ENCODE data around the gene EZH2.

Gene EZH2

DNA sequence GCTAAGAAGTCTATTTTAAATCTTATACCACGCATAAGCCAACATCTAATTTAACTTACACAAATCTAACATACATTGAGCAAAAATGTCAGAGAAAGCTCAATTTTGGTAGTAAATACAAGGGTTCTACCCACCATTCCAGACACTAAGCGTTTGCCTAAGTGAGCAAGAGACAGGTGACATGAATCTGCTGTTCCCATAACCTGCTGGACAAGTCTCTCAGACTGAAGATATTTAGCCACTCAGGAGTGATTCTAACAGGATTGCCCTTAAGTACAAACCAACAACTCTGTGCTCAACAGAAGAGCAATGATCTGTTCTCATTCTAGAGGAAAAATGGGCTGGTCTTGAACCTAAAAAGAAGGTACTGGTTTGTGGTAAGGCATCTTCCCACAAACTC is 18.8 kb downstream of the EZH2 start:
- H3K36me3 ChIP-seq (ENCODE audit: control insufficient read depth in 2 of 2, insufficient read depth in 2 of 2, low read length in 2 of 2) = no peaks in the 10 kb centered on the region
- H3K9ac ChIP-seq (ENCODE audit: low read depth in 1 of 2, low read length in 2 of 2) = no peak overlapping the region
- no peaks in the 10 kb centered on the region for H3K27me3 ChIP-seq (ENCODE audit: control insufficient read depth in 2 of 2, insufficient read depth in 2 of 2, low read length in 2 of 2)
- no peaks in the 10 kb centered on the region for H3K9me3 ChIP-seq (ENCODE audit: control insufficient read depth in 2 of 2, low read length in 2 of 2)
- no peak overlapping the region for H3K27ac ChIP-seq (ENCODE audit: low read depth in 2 of 2, low read length in 2 of 2)
- no peaks in the 10 kb centered on the region for H3K4me1 ChIP-seq (ENCODE audit: control insufficient read depth in 2 of 2, insufficient read depth in 2 of 2, low read length in 2 of 2)
- H3K4me3 ChIP-seq (ENCODE audit: low read length in 2 of 2) = no peak overlapping the region

DNA sequence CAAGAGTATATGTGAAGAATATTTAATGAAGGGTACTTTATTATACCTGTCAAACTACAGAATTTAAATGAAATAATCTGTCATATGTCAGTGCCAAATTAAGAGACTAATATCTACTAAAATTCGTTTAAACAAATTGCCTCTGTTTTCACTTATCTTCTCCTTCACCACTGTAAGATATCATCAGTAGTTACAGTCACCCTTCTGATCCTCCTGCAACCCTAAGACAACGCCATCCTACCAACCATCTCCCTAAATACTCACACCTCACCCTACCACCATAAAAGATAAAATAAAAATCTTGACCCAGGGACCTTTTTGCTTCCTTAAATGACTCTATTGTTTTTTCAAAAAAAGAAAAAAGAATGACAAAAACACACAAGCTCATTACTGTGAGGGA is 20.8 kb downstream of the EZH2 start:
- Histone ChIP-seq H3K4me3 (ENCODE audit: low read length in 2 of 2) (no peak overlapping the region), H3K4me1 (ENCODE audit: control insufficient read depth in 2 of 2, insufficient read depth in 2 of 2, low read length in 2 of 2) (no peaks in the 10 kb centered on the region), H3K27me3 (ENCODE audit: control insufficient read depth in 2 of 2, insufficient read depth in 2 of 2, low read length in 2 of 2) (no peaks in the 10 kb centered on the region), H3K36me3 (ENCODE audit: control insufficient read depth in 2 of 2, insufficient read depth in 2 of 2, low read length in 2 of 2) (no peaks in the 10 kb centered on the region), H3K27ac (ENCODE audit: low read depth in 2 of 2, low read length in 2 of 2) (no peak overlapping the region), H3K9ac (ENCODE audit: low read depth in 1 of 2, low read length in 2 of 2) (no peak overlapping the region), H3K9me3 (ENCODE audit: control insufficient read depth in 2 of 2, low read length in 2 of 2) (no peaks in the 10 kb centered on the region)

DNA sequence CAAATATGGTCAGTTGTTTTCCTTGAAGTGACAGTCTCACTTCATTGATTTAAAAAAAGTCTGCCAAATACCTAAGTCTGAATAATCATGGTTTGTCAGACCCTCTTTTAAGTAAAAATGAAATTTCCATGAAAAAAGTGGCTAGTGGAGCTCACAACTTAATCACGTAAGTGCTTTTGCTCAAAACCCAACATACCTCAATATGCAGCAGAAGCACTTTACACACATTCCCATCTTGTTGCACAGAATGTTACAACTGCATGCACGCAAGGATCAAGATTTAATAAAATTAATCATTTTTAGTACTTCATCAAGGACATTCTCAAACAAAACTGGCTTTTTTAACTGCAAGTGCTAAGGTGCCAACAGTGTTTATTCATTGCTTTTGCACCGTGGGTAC is 21.6 kb downstream of the EZH2 start:
- Histone ChIP-seq H3K4me1 (ENCODE audit: control insufficient read depth in 2 of 2, insufficient read depth in 2 of 2, low read length in 2 of 2) (no peaks in the 10 kb centered on the region), H3K27me3 (ENCODE audit: control insufficient read depth in 2 of 2, insufficient read depth in 2 of 2, low read length in 2 of 2) (no peaks in the 10 kb centered on the region), H3K27ac (ENCODE audit: low read depth in 2 of 2, low read length in 2 of 2) (no peak overlapping the region), H3K9me3 (ENCODE audit: control insufficient read depth in 2 of 2, low read length in 2 of 2) (no peaks in the 10 kb centered on the region), H3K4me3 (ENCODE audit: low read length in 2 of 2) (no peak overlapping the region), H3K9ac (ENCODE audit: low read depth in 1 of 2, low read length in 2 of 2) (no peak overlapping the region), H3K36me3 (ENCODE audit: control insufficient read depth in 2 of 2, insufficient read depth in 2 of 2, low read length in 2 of 2) (no peaks in the 10 kb centered on the region)

DNA sequence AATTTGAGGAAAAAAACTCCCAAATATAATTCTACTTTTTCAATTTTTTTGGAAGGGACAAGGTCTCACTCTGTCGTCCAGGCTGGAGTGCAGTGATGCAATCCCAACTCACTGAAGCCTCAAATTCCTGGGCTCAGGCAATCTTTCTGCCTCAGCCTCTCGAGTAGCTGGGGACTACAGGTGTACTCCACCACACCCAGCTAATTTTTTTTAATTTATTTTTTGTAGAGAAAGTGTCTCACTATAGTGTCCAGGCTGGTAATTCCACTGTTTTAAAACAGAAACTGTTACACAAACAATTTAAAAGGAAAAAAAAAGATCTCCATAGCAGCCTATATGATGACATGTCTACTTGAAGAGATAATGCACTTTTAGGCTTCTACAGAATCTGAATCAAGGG is 25.6 kb downstream of the EZH2 start:
- Histone ChIP-seq H3K9me3 (ENCODE audit: control insufficient read depth in 2 of 2, low read length in 2 of 2) (no peaks in the 10 kb centered on the region), H3K27me3 (ENCODE audit: control insufficient read depth in 2 of 2, insufficient read depth in 2 of 2, low read length in 2 of 2) (no peaks in the 10 kb centered on the region), H3K27ac (ENCODE audit: low read depth in 2 of 2, low read length in 2 of 2) (no peak overlapping the region), H3K9ac (ENCODE audit: low read depth in 1 of 2, low read length in 2 of 2) (no peak overlapping the region), H3K4me1 (ENCODE audit: control insufficient read depth in 2 of 2, insufficient read depth in 2 of 2, low read length in 2 of 2) (no peaks in the 10 kb centered on the region), H3K4me3 (ENCODE audit: low read length in 2 of 2) (no peak overlapping the region), H3K36me3 (ENCODE audit: control insufficient read depth in 2 of 2, insufficient read depth in 2 of 2, low read length in 2 of 2) (no peaks in the 10 kb centered on the region)

DNA sequence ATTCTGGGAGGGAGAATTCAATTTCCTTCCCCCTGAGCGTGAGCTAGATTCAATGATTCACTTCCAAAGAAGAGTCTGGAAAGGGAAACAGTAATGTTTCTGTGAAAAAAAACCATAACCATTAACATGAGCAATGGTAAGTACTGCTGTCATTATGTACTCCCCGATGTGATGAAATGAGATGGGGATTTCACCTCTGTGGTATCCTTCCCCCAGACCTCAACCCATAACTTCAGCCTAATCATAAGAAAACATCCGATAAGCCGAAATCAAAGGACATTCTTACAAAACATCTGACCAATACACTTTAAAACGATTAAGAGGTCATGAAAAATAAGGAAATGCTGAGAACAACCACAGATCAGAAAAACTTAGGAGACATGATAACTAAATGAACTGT is 27.2 kb downstream of the EZH2 start:
- no peak overlapping the region for H3K4me3 ChIP-seq (ENCODE audit: low read length in 2 of 2)
- H3K27ac ChIP-seq (ENCODE audit: low read depth in 2 of 2, low read length in 2 of 2) = no peak overlapping the region
- H3K9me3 ChIP-seq (ENCODE audit: control insufficient read depth in 2 of 2, low read length in 2 of 2) = no peaks in the 10 kb centered on the region
- H3K9ac ChIP-seq (ENCODE audit: low read depth in 1 of 2, low read length in 2 of 2) = no peak overlapping the region
- no peaks in the 10 kb centered on the region for H3K27me3 ChIP-seq (ENCODE audit: control insufficient read depth in 2 of 2, insufficient read depth in 2 of 2, low read length in 2 of 2)
- no peaks in the 10 kb centered on the region for H3K4me1 ChIP-seq (ENCODE audit: control insufficient read depth in 2 of 2, insufficient read depth in 2 of 2, low read length in 2 of 2)
- H3K36me3 ChIP-seq (ENCODE audit: control insufficient read depth in 2 of 2, insufficient read depth in 2 of 2, low read length in 2 of 2) = no peaks in the 10 kb centered on the region

DNA sequence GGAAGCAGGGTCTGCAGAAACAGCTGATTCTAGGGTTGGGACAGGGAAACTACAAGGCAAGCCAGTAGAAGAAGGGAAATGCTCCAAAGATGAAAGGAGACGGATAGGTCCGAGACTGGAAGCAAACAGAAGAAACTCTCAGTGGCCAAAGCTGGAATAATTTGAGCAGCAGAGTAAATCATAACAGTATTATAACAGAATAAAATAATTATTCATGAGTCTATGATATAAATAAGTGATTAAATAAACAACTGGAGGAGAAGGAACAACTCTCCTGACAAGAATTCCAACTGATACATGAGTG is 27.6 kb downstream of the EZH2 start:
- no peak overlapping the region for H3K4me3 ChIP-seq (ENCODE audit: low read length in 2 of 2)
- H3K9me3 ChIP-seq (ENCODE audit: control insufficient read depth in 2 of 2, low read length in 2 of 2) = no peaks in the 10 kb centered on the region
- no peaks in the 10 kb centered on the region for H3K36me3 ChIP-seq (ENCODE audit: control insufficient read depth in 2 of 2, insufficient read depth in 2 of 2, low read length in 2 of 2)
- no peaks in the 10 kb centered on the region for H3K4me1 ChIP-seq (ENCODE audit: control insufficient read depth in 2 of 2, insufficient read depth in 2 of 2, low read length in 2 of 2)
- H3K27ac ChIP-seq (ENCODE audit: low read depth in 2 of 2, low read length in 2 of 2) = no peak overlapping the region
- no peak overlapping the region for H3K9ac ChIP-seq (ENCODE audit: low read depth in 1 of 2, low read length in 2 of 2)
- no peaks in the 10 kb centered on the region for H3K27me3 ChIP-seq (ENCODE audit: control insufficient read depth in 2 of 2, insufficient read depth in 2 of 2, low read length in 2 of 2)

DNA sequence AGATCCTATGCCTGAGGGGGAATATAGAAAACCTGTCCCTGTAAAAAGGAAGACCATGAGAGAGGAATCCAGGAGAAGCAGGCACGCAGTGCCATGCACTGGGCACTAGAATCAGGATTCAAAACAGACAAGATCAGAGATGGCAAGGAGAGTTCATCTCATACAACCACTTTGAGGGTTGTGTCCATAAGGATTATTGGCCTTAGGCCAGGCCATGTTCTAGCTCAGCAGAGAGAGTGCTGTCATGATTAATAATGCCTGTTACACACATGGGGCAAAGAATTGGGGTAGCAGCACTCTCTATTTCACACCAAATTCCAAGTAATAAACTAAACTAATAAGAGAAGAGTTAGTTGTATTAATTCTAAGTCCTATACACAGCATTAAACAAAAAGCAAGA is 29.1 kb downstream of the EZH2 start:
- Histone ChIP-seq H3K4me3 (ENCODE audit: low read length in 2 of 2) (no peak overlapping the region), H3K36me3 (ENCODE audit: control insufficient read depth in 2 of 2, insufficient read depth in 2 of 2, low read length in 2 of 2) (no peaks in the 10 kb centered on the region), H3K9ac (ENCODE audit: low read depth in 1 of 2, low read length in 2 of 2) (no peak overlapping the region), H3K9me3 (ENCODE audit: control insufficient read depth in 2 of 2, low read length in 2 of 2) (no peaks in the 10 kb centered on the region), H3K27me3 (ENCODE audit: control insufficient read depth in 2 of 2, insufficient read depth in 2 of 2, low read length in 2 of 2) (no peaks in the 10 kb centered on the region), H3K27ac (ENCODE audit: low read depth in 2 of 2, low read length in 2 of 2) (no peak overlapping the region), H3K4me1 (ENCODE audit: control insufficient read depth in 2 of 2, insufficient read depth in 2 of 2, low read length in 2 of 2) (no peaks in the 10 kb centered on the region)

DNA sequence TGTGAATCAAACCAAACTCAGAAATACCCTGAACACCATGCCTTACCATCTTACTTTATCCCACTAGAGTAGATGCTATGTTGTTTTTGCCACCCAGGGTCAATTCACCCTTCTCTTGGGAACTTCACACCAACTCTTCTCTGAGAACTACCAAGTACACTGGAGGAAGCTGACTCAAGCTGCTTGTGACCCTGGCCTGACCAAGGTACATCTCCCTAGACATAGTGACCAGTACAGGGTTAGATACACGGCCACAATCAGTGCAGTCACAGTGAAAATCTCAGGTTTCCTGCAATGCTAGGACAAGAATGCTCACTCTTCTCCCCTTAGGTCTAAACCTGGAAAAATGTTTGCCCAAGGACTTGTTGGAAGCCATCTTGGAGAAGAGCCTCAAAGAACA is 31.8 kb downstream of the EZH2 start:
- H3K27me3 ChIP-seq (ENCODE audit: control insufficient read depth in 2 of 2, insufficient read depth in 2 of 2, low read length in 2 of 2) = no peaks in the 10 kb centered on the region
- H3K4me3 ChIP-seq (ENCODE audit: low read length in 2 of 2) = no peak overlapping the region
- H3K9ac ChIP-seq (ENCODE audit: low read depth in 1 of 2, low read length in 2 of 2) = no peak overlapping the region
- H3K36me3 ChIP-seq (ENCODE audit: control insufficient read depth in 2 of 2, insufficient read depth in 2 of 2, low read length in 2 of 2) = no peaks in the 10 kb centered on the region
- H3K4me1 ChIP-seq (ENCODE audit: control insufficient read depth in 2 of 2, insufficient read depth in 2 of 2, low read length in 2 of 2) = no peaks in the 10 kb centered on the region
- H3K27ac ChIP-seq (ENCODE audit: low read depth in 2 of 2, low read length in 2 of 2) = no peak overlapping the region
- H3K9me3 ChIP-seq (ENCODE audit: control insufficient read depth in 2 of 2, low read length in 2 of 2) = no peaks in the 10 kb centered on the region

DNA sequence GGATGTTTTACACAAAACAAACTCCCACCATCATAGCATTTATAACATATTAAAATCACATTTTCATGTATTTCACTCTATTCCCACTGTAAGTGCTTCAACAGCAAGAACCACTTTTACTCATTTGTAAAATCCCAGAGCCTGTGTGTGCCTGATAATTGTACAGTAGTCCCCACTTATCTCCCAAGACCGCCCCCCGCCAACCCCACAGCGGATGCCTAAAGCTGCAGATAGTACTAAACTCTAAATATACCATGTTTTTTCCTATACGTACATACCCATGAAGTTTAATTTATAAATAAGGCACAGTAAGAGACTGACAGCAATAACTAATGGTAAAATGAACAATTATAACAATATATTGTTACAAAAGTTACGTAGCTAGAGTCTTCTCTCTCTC is 33.5 kb downstream of the EZH2 start:
- Histone ChIP-seq H3K27ac (ENCODE audit: low read depth in 2 of 2, low read length in 2 of 2) (no peak overlapping the region), H3K4me1 (ENCODE audit: control insufficient read depth in 2 of 2, insufficient read depth in 2 of 2, low read length in 2 of 2) (no peaks in the 10 kb centered on the region), H3K4me3 (ENCODE audit: low read length in 2 of 2) (no peak overlapping the region), H3K9me3 (ENCODE audit: control insufficient read depth in 2 of 2, low read length in 2 of 2) (no peaks in the 10 kb centered on the region), H3K9ac (ENCODE audit: low read depth in 1 of 2, low read length in 2 of 2) (no peak overlapping the region), H3K27me3 (ENCODE audit: control insufficient read depth in 2 of 2, insufficient read depth in 2 of 2, low read length in 2 of 2) (no peaks in the 10 kb centered on the region), H3K36me3 (ENCODE audit: control insufficient read depth in 2 of 2, insufficient read depth in 2 of 2, low read length in 2 of 2) (no peaks in the 10 kb centered on the region)

DNA sequence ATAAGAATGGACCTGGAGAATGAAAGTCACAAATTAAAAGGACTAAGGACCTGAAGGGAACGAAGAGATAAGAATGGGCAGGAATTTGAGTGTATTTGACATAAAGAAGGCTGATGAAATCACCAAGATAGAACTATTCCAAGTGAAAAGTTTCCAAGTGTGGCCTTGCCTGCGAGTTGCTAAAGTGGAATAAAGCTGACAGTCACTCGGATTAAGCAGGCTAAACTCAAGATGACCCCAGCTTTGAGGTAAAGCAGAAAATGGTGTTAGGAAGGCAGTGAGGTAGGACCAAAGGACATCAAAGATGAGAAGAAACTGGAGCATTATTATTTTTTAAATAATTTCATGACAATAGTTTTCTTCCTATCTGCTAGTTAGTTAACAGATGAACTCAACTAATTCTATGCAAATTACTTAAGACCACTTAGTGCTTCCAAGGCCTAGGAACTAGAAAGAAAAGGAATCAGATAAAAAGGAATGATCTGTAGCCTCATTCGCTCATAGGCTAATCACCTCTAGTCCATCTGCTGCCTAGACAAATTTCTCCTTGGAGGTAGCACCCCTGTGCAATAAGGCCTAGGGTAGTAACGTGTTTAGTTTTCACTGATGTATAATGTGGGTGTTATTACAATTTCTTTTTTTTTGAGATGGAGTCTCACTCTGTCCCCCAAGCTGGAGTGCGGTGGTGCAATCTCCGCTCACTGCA is 34.5 kb downstream of the EZH2 start:
- no peak overlapping the region for H3K27ac ChIP-seq (ENCODE audit: low read depth in 2 of 2, low read length in 2 of 2)
- no peaks in the 10 kb centered on the region for H3K27me3 ChIP-seq (ENCODE audit: control insufficient read depth in 2 of 2, insufficient read depth in 2 of 2, low read length in 2 of 2)
- no peak overlapping the region for H3K9ac ChIP-seq (ENCODE audit: low read depth in 1 of 2, low read length in 2 of 2)
- H3K36me3 ChIP-seq (ENCODE audit: control insufficient read depth in 2 of 2, insufficient read depth in 2 of 2, low read length in 2 of 2) = no peaks in the 10 kb centered on the region
- H3K4me1 ChIP-seq (ENCODE audit: control insufficient read depth in 2 of 2, insufficient read depth in 2 of 2, low read length in 2 of 2) = no peaks in the 10 kb centered on the region
- no peaks in the 10 kb centered on the region for H3K9me3 ChIP-seq (ENCODE audit: control insufficient read depth in 2 of 2, low read length in 2 of 2)
- H3K4me3 ChIP-seq (ENCODE audit: low read length in 2 of 2) = no peak overlapping the region

Measured in mucosa of rectum (tissue), 2 donors.